Type B pancreatic cell (in vitro differentiated cells): ENCODE measurements around the gene CFAP251. TPM values are rescaled to one million over a fixed set of nuclear protein-coding genes. Genes with fewer than 3 reads are reported as not detected.

Experiments used
- DNase-seq: peaks from one replicate; pipeline ENCODE4 v3.0.0; 2021; ENCODE audit warnings: mixed read lengths; ENCODE audit not compliant: unreplicated experiment; ENCODE audit errors: extremely low spot score
- H3K27ac Mint-ChIP-seq: 2 replicates; pipeline ENCODE4 v1.8.0; 2021; ENCODE audit warnings: mild to moderate bottlenecking, mixed read lengths
- H3K27me3 Mint-ChIP-seq: 2 replicates; pipeline ENCODE4 v1.8.0; 2021; ENCODE audit warnings: mixed read lengths
- H3K36me3 Mint-ChIP-seq: 2 replicates; pipeline ENCODE4 v1.8.0; 2021; ENCODE audit warnings: mixed read lengths
- H3K4me1 Mint-ChIP-seq: one replicate; pipeline ENCODE4 v1.8.0; 2021; ENCODE audit warnings: mixed read lengths; ENCODE audit not compliant: unreplicated experiment
- H3K4me3 Mint-ChIP-seq: 2 replicates; pipeline ENCODE4 v1.8.0; 2021; ENCODE audit warnings: mild to moderate bottlenecking, mixed read lengths
- H3K9me3 Mint-ChIP-seq: 2 replicates; pipeline ENCODE4 v1.8.0; 2021; ENCODE audit warnings: mixed read lengths
- total RNA-seq: library from RNA; stranded (reverse); gene quantifications from 2 replicates; pipeline ENCODE4 v1.2.1, GENCODE V29; 2021; ENCODE audit warnings: low replicate concordance
- TF ChIP-seq, protein P1 (sequence below): fragments of 200-600 bp; sonication (generic); conservative IDR thresholded peaks from 2 replicates; pipeline ENCODE4 v1.5.0; 2021; ENCODE audit warnings: antibody characterized with exemption, mild to moderate bottlenecking

The CFAP251 gene
- total RNA-seq, 1 donor from 2014 or later = 3.3 TPM

GRCh38 chr12:122001466-122002209, 83.2 kb downstream of the CFAP251 start:
- no peak overlapping the region for H3K4me3 Mint-ChIP-seq
- H3K36me3 Mint-ChIP-seq = peaks cover 3% of the 10 kb centered on the region
- H3K4me1 Mint-ChIP-seq = peaks cover 16% of the 10 kb centered on the region
- DNase-seq = no peak
- peak overlapping the region; percentile 61 for H3K27ac Mint-ChIP-seq
- no peaks in the 10 kb centered on the region for H3K27me3 Mint-ChIP-seq
- peaks cover 4% of the 10 kb centered on the region for H3K9me3 Mint-ChIP-seq
- TF ChIP-seq, protein P1, sequence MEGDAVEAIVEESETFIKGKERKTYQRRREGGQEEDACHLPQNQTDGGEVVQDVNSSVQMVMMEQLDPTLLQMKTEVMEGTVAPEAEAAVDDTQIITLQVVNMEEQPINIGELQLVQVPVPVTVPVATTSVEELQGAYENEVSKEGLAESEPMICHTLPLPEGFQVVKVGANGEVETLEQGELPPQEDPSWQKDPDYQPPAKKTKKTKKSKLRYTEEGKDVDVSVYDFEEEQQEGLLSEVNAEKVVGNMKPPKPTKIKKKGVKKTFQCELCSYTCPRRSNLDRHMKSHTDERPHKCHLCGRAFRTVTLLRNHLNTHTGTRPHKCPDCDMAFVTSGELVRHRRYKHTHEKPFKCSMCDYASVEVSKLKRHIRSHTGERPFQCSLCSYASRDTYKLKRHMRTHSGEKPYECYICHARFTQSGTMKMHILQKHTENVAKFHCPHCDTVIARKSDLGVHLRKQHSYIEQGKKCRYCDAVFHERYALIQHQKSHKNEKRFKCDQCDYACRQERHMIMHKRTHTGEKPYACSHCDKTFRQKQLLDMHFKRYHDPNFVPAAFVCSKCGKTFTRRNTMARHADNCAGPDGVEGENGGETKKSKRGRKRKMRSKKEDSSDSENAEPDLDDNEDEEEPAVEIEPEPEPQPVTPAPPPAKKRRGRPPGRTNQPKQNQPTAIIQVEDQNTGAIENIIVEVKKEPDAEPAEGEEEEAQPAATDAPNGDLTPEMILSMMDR = no peak

DNA sequence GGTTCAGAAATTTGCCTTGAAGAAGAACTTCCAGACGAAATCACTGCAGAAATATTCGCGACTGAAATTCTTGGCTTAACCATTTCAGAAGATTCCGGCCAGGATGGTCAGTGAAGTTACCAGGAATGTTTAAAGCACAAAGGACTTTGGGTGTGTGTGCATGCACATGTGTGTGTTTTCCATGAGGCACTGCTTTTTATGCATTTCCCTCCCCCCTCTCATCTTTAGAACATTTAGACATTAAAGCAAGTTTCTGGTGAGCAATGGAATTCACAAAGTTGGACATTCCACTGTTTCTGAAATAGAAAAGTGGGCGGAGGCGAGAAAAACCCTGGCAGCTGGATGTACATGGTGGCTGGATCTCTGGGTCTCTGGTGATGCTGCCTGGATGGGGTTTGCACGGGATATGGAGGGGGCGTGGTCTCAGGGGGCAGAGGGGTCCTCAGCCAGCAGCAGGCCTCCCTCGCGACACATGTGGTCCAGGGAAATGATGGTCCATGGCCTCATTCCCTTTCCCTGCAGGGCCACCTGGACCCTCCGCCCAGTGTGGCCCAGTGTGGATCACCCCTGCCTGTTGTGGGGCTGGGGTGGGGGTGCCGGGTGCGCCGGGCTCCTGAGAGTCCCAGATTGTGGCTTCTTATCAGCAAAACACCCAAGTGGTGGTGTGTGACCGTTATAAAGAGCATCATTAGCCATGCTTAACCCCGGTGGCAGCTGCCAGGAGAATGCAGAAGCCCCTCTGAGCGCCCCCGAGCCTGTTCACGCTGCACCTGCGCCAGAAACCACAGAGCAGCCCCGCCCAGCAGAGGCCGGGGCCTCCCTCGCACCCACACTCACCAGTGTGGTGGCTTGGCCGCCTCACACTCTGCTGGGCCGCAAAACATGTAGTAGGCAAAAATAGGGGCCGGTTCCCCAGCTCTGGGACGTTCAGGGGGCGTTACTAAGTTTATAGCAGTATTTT, 85.5 kb downstream of the CFAP251 start:
- H3K4me3 Mint-ChIP-seq = no peak overlapping the region
- TF ChIP-seq, protein P1 = no peak
- no peaks in the 10 kb centered on the region for H3K27me3 Mint-ChIP-seq
- no peak for DNase-seq
- peaks cover 4% of the 10 kb centered on the region for H3K9me3 Mint-ChIP-seq
- H3K4me1 Mint-ChIP-seq = peaks cover 12% of the 10 kb centered on the region
- no peak overlapping the region for H3K27ac Mint-ChIP-seq
- H3K36me3 Mint-ChIP-seq = peaks cover 3% of the 10 kb centered on the region

DNA sequence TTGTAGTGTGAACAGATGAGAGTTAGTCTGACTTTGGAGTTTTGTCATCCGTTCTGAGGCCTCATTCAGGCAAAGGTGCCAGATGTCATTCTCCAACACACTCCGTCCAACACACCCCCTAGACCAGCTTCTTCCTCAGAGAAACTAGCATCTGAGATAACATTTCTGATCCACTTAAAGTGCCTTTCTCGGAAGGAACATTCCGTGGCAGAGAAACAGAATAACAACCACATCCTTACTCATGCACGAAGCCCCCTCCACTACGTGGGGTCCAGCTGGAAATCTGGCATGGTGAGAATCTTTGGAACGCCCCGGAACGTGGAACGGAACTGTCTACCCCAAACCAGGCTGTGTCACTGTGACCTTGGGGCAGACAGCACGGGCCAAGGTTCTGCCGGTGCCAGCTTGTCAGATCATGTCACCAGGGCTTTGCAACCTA, 86.3 kb downstream of the CFAP251 start:
- Mint-ChIP-seq H3K27me3 (no peaks in the 10 kb centered on the region), H3K27ac (no peak overlapping the region), H3K4me3 (no peak overlapping the region), H3K36me3 (peaks cover 2% of the 10 kb centered on the region), H3K4me1 (peaks cover 12% of the 10 kb centered on the region), H3K9me3 (peaks cover 3% of the 10 kb centered on the region)
- DNase-seq = no peak
- TF ChIP-seq, protein P1 = no peak

GRCh38 chr12:122005252-122005776, 86.9 kb downstream of the CFAP251 start:
- H3K36me3 Mint-ChIP-seq = no peaks in the 10 kb centered on the region
- no peak overlapping the region for H3K27ac Mint-ChIP-seq
- TF ChIP-seq, protein P1 = no peak
- H3K9me3 Mint-ChIP-seq = no peaks in the 10 kb centered on the region
- H3K27me3 Mint-ChIP-seq = no peaks in the 10 kb centered on the region
- peaks cover 12% of the 10 kb centered on the region for H3K4me1 Mint-ChIP-seq
- no peak for DNase-seq
- no peak overlapping the region for H3K4me3 Mint-ChIP-seq

DNA sequence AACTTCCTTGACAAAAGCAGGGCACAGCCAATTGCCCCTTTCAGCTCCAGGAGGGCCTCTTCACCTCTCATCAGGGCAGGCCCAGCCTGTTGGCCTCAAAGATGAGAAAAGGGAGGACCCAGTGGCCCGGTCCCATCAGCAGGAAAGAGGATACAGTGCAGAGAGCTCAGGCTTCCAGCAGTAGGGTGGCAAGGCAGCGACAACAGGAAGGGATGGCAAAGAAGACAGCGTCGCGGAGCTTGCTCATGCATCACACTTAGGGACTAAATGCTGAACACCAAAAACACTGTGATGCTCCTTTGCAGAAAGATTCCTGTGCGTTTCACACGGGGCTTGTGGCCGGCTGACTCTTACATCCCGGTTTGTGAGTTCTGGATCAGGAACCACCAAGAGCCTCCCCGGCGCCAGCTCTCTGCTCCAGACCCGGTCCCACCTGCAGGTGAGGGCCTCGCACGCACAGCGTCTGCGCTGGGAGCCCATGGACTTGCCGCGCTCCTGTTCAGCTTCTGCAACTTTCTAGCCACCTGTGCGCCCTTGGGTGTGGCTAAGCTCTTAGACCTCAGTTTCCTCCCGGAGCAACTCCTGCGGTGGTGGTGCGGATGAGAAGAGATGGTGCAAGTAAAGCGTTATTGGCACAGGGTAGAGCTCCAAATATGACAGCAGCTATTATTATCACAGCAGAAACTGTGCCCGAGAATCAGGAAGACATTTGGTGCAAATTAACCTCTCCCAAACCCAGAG, 88.0 kb downstream of the CFAP251 start:
- H3K4me1 Mint-ChIP-seq = peaks cover 11% of the 10 kb centered on the region
- TF ChIP-seq, protein P1 = no peak
- H3K4me3 Mint-ChIP-seq = no peak overlapping the region
- no peaks in the 10 kb centered on the region for H3K9me3 Mint-ChIP-seq
- DNase-seq = no peak
- H3K36me3 Mint-ChIP-seq = no peaks in the 10 kb centered on the region
- no peaks in the 10 kb centered on the region for H3K27me3 Mint-ChIP-seq
- no peak overlapping the region for H3K27ac Mint-ChIP-seq
